NCI-H2029 (cell line): ENCODE measurements around the gene MEIS2.

Source experiments
- DNase-seq: peaks from one replicate; lab custom pipeline; 2025; lab: John Stamatoyannopoulos, UW

Gene MEIS2

DNA sequence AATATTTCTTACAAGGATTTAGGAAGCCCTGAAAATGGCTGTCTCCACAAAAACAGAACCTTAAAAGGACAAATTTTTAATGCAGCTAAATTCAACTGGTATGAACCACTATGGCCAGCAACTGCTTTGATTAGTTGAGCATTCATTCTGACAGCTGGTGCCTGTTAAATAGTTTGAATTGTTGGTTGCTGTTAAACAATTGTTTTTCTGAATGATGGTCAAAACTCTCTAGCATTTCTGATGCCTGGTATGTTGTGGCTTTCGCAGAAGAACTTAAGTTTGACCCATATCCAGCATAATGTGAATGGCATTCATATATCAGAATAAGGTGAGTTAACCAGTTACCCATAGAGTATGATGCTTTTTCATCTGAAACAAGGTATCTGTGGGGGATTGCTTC lies 138.4 kb downstream of the MEIS2 start:
- no peak for DNase-seq

DNA sequence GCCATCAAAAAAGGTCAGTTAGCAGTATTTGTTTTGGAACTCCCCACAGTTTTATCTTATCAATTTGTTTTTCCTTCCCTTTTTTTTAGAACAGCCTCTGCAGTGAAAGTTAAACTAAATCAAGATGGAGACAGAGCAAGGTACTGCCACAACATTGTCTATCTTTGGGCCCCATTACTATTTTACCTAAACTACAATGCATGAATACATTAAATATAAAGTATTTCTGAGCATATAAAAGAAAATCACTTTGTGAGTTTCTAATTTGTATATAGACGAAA lies 139.5 kb downstream of the MEIS2 start:
- DNase-seq, result no peak

DNA sequence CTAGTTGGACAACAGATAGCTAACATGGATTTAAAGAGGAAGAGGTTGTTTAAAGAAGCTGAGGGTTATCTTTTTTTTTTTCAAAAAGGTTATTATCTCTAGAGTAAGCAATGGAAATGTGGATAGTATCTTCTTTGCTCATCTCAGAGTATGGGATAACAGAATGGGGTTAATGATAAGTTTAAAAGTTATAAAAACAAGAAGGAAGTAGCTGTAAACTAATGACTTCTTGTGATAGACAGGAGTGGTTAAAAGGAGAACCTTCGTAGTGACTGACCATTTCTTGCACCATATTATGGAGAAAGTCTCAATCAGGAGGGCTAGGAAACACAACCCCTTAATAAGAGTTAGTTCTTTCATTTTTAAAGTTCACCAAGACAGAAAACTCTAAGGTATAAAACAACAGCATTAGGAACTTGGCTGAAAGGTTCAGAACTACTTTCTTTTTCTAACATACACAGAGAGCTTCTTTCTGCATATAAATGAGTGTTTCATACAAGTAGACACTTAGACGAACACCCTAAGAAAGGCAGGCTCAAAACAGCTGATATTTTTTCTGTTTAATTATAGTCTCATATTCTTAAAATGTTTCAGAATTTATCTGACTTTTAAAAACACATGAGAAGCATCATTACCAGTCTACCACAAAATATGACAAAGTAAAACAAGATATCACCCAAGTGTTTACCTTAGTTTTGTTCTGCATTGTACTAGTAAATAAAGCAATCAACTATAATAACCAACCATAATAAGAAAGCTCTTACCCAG lies 140.0 kb downstream of the MEIS2 start:
- DNase-seq, result no peak

DNA sequence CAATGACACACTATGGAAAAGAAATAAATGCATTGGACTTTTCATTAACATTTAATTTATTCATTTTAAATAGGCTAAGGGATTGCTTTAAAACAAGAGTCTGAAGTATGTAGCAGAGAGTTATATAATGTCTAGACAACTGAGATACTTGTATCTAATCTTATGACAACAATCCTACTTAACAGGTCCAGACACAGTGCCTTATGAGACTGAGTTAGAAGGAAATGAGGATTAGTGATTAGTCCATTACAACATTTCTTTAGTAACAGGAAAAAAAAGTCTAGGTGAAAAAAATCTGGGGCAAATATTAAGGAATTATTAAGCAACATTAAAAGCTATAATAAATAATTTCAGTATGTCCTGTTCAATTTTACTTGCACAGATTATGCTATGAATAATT lies 140.6 kb downstream of the MEIS2 start:
- DNase-seq, result no peak

DNA sequence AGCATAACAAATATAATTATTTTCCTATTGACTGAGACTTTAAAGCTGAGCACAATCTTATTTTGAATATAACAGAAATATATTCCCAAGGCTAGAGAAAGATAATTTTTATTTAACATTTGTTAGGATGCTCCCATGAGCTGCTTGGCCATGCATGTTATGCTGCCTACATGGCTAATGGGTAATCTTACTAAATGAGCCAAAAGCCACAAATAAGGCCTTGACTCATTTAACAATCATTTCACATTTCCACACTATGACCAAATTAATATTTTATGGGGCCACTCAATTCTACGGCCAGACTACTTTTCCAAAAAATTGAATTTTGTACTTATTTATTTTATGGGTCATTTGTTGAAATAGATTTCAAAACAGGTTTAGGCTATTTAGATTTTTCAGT lies 141.7 kb downstream of the MEIS2 start:
- no peak for DNase-seq

DNA sequence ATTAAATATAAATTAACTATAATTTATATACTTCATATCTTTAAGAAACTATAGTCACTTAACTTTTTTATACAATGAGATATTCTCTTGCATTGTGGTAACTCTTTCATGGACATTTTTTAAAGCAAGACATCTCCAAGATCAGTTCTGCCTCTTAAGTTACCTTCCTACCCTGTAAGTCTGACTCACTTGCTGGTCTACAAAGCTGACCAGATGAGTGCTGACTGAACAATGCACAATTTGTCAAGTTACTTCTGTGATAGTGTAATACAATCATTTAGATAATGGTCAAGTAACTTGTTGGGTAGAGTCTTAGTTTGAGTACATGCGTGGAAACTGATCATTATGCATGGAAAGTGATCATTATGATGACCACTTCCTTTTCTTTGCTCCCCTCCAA lies 145.9 kb downstream of the MEIS2 start:
- DNase-seq, result no peak

DNA sequence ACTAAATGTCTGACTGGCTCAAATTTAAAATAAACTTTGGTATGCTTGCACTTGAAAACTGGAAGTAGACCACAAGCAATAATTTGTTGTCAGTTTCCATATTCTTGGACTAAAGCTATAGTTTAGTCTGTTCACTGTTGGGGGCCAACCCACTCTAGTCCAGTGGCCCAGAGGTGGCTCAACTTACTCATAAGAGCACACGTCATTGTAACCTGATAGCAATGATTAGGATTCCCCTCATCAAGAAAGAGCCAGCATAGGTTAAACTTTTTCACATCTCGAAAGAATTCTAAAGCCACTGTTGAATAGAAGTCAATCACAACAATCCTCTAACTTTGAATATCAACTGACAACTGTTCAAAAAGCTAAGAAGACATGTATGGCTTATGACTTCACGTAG lies 147.0 kb downstream of the MEIS2 start:
- no peak for DNase-seq

DNA sequence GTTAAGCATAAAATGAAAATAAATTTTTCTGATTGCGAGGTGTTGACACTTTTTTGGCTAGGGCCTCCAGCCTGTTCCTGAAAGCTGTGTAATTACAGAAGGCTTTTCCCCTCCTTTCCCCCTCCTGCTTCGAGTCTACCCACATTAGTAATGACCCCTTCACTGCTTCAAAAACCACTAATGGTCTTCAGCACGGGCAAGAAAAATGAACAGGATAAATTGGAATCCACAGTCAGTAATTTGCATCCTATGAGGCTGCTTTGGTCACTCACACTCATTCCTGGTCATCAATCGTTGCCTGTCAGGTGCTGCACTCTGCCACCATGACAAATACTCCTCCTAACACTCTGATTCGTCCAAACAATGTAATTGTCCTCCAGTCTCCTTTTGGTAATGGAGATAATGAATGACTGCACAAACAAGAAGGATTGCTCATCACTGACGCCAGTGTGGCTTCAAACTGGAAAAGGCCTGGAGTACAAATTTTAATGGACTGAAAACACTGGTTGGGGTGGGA lies 148.6 kb downstream of the MEIS2 start:
- no peak for DNase-seq

DNA sequence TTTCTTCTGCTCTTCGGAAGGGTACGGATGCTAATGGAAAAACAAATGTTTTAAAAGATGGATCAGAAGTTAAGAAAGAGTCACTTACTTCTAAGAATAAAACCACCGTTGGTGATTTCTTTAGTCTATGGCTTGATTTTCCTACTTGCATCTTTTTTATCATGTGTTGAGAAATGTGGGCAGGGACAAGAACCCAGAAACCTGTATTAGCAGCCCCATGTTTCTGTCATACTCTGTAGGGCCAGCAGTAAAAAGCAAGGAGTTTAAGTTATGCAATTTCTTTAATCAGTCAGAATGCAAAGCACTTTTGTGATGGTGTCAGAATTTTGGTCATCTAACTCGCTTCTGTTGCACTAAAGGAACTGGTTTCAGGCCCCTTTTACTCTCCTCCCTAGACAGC lies 150.0 kb downstream of the MEIS2 start:
- DNase-seq, result no peak

DNA sequence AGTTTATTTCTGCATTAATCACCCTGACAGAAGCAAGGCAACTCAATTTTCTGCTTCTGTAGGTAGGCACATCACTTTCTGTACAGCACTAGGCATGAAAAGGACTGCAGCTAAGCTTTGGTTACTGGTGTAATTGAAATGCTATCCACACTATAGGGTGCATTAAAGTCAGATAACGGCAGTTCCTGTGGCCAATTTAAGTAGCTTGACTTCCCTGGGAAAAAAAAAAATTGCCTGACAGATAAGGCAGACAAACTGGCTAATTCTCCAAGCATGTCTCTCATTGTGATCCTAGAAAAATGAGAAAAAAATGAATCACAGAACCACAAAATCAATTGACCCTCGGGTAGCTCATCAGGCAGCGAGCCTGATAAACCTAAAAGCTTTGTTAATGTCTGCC lies 151.4 kb downstream of the MEIS2 start:
- no peak for DNase-seq

DNA sequence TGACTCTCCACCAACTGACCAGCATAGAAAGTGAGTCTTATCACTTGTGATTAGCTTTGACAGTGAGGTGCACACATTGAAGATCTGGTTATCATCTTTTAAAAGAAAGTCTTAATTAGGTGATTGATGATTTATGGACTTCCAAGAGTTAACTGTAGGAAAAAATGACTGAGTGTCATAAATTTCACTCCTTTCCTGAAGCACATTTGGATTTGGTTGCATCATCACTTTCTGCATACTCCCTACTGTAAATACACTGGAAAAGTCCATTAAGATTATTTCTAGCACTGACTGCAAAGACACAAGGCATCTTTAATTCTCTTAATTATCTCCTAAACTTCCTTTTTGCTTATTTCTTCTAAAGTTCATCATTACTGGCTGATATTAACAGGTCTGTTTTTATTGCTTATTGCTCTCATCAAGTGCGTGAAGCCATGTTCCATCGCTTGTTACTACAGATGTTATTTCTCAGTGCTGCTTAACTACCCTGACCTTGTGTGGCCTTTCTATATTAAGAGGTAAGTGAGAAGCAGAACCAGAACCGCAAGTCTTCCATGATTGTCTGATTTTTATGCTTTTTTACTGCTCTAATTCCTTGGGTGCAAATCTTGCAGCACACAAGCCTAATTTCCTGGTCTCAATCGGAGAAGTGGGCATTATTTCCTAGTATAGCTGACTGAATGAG lies 153.2 kb downstream of the MEIS2 start:
- DNase-seq, result no peak

DNA sequence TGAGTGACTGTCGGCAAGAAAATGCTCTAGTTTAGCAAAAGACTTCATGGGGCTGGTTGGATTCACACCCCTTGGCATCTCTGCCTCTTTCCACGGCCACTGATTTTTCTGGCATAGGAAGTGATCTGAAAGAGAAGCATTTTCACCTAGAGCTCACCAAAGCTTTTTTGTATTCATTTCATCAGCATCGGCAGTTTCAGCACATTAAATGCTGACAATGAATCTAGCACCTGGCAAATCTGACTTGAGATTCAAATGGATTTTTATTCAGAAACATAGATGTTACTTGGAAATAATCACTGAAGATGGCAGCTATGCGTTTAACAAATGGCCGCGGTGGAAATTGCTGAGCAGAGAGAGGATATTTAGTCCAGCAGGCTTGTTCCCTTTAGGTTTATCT lies 155.9 kb downstream of the MEIS2 start:
- DNase-seq, result no peak

DNA sequence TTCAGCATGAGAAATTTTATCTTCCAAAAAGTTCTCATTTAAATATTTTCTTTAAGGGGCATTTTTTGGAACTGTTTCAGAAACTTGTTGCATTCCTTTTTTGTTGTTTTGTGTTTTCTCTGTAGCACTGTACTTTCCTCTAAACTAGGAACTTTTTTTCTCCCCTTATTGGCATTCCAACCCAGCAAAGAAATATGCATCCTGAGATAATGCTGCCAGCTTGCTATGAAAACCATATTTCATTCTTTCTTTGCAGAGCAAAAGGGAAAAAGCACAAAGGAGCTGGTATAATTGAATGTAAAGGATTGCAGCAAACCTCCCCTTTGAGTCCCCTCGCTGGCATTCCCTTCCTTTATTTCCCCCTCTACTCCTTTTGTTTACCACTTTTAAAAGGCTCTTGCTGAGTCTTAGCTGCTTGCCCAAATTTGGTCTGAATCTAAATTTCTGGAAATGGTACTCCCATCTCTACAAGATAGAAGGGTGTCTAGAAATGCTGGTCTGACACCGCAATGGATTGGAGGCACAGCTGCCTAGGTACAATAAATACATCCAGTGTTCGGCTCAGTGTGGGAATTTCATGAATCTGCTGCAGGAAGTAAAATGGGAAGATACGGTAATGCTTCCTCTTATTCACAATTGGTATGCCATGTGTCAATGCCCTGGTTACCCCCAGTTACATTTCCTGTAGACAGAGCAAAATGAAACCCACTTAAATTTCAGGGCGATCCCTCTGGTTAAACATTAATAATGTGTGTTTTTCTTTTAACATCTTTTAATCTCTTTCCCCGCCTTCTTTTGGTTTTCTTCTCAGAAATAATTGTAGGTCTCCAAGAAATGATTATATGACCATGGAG lies 156.6 kb downstream of the MEIS2 start:
- DNase-seq, result no peak

DNA sequence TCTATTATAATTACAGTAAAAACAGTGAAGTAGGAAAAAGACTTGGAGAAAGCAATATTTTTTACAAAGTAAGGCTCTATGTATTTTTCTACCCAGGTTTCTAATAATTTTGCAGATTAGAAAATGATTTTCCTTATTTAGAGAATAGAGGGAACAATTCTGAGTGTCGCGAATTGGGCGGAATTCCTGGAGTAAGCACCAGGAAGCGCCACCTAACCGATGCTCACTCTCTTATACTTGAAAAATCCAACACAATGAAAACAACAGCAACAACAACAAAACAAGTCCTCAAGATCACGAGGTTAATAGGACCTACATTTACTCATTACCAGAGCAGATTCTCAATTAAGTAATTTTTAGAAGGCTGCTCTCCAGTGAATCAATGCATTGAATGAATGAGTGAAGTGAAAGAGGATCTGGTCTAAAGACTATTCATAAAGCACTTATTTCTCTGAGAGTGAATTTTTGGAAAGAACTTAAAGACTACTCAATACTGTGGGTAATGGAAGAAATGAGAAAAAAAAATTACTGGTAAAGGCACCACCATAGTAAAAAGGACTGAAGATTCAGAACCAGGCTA lies 158.0 kb downstream of the MEIS2 start:
- DNase-seq, result no peak

DNA sequence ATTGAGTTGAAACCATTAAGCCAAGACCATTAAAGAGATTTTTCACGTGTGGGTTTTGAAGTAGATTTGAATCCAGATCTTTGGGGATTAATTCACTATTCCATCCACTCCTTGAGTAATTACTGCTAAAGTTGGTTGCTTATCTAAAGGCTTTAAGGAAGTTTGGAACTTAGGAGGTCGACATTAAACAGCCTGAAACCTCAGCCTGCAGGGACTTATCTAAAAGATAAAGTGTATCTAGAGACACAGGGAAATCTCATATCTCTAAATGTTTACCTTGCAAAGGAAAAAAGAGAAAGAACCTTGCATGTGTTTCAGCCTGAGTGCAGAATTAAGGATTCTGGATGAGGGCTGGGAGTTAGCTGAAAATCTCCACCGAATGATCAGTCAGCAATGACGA lies 158.6 kb downstream of the MEIS2 start:
- DNase-seq, result no peak

DNA sequence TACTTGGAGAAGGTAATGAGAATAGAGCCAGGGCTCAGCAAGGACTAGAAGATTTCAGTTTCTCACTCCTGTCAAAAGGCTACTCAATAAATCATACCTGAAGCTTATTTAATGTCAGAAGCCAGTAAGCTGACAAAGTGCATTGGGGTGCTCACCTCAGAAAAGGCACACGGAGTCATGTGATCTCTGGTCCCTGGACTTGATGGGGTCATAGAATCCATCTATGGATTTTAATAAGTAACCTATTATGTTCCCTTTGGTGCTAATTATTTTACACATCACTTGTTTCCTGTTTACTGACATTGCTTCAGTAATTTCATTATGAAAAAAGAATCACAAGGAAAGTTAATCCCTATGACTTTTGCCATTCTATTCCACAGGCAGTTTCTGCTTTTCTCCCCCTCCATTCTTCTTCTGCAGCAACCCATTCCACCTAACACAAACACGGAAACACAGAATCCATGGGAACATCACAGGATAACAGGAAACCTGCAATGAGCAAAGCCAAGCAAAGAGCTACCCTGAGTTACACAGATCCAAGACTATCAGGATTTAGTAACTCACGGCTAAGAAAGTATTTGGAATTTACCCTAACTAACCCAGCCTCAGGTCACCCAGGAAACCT lies 159.6 kb downstream of the MEIS2 start:
- no peak for DNase-seq

DNA sequence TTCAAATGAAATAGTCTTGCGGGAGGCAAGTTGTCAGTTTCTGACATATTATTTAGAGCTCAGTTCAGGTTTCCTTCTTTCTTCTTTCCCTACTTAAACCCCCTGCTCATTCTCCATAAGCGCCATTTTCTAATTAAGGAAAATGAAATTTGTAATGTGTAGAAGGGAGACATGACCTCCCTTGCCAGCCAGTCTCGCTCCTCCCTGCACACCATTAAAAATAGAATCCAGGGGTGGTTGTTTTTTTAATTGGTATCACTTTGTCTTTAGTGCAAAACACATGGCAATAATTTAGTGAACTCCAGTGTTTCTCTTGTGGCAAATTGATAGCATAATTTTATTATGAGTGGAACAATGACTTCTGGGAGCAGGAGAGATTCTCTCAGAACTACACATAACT lies 160.1 kb downstream of the MEIS2 start:
- DNase-seq, result no peak

DNA sequence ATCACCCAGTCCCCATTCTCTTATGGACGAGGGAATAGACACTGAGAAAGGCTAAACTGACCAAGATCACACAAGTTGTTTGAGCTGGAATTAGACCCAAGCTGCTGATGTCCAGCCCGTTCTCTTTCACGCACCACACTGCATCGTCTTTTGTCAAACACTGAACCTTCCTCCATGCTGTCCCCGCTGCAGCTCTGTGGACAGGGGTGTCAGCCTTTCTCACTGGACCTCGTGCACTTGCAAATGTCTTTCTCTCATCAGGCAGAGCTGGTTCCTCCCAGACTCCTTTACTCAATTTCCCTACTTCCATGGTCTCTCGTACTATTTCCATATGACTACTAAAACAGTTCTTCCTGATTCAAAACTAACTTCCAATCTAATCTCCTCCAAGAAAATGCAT lies 161.6 kb downstream of the MEIS2 start:
- DNase-seq, result no peak

DNA sequence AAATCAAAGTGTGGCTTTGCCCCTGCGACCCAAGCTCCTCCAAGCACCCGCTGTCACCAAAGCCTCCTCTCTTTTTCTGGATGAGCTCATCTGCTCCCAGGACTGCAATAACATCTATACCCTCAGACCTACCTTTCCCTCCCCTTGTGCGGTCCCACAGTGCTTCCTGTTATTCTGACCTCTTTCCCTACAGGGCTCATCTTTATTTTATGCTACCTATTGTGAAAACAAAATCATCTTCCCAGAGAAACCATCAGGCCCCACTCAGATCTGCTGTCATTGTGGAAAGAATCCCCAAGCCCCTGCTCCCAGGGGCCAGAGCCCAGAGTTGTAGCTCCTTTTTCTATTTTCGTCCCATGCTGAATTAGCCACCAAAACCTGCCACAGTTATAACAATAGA lies 162.2 kb downstream of the MEIS2 start:
- DNase-seq, result no peak

DNA sequence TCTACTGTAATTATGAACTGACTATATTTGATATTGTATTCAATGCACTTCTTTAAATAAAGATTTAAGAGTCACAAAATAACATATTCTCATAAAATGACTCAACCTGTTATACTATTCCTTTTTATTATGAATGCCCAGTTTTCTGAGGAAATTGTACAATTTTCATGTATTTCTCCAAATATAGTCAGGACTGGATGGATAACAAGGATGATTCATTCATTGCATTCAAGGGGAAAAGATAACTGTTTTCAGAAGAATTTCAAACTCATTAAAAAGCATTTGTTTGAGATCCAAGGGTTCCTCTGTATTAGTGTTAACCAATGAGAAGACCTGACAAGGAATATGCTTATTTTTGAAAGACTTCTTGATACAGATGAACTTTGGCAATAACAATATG lies 163.7 kb downstream of the MEIS2 start:
- DNase-seq, result no peak

DNA sequence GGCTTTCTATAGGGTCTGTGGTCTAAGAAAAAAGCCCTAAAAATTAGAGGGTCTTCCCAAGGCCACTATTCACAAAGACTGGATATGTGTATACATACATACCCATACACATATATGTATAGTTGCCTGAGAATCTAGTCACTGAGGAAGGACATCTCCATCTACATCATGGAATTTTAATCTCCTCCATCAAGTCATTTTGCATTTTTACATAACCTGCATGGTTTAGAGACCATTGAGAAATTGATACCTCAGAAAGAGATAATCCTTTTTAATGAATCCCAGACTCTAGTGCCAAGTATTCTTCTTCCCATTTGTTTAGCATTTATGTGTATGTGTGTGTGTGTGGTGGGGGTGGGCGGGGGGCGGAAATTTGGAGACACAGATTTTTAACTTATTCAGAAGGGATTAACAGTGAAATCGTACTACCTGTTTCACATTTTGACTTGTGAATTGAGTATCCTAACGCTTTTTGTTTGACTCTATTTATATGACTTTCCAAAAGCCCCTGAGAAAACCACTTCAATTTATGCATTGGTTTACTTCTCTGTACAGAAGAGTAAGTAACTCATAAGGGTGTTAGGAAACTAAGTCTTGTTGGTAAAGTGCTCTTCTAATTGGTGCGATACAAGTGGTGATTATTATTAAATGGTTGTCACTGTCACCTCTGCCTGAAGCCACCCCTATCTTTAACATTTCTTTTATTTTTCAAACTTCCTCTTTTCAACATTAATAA lies 166.9 kb downstream of the MEIS2 start:
- no peak for DNase-seq
